HG02870 (cell line): ENCODE results near the gene OXSR1.
"Not testable (repeated sequence)": the region's sequence is repeated elsewhere in the genome, so short reads cannot be mapped to it uniquely, and the experiment has no call there.

ENCODE experiments used
- ATAC-seq: cut with Tn5 transposase; IDR thresholded peaks from one replicate; pipeline ENCODE4 v1.9.1; 2021; ENCODE audit warnings: mild to moderate bottlenecking, moderate library complexity; ENCODE audit not compliant: unreplicated experiment

OXSR1 gene

DNA sequence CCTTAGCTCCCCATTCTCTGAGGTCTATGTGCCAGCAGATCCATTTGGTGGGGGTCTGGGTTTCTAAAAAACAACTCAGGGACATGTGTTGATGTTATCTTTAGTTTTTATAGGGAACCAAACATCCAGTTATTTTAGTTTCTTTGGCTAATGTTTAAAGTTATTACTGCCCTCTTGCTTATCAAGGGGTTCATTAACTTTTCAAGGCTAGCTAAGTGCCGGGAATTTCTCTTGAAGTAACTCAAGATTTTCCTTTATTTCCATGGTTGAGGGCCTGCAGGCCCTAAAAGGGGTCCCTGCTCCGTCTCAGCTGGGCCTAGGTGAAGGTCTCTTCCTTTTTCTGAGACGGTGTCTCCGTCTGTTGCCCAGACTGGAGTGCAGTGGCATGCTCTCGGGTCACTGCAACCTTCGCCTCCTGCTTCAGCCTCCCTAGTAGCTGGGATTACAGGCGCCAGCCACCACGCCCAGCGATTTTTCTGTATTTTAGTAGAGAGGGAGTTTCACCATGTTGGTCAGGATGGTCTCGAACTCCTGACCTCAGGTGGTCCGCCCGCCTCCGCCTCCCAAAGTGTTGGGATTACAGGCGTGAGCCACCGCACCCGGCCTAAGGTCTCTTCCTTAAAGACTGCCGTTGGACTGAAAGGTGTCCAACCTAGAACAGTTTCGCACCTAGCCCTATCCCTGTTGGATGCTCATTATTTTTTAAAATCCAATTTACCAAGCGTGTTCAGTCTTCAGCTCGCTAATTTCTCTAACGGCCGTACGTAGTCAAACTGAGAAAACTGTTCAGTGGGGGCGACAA lies 1.3 kb upstream of the OXSR1 start:
- no peak for ATAC-seq

DNA sequence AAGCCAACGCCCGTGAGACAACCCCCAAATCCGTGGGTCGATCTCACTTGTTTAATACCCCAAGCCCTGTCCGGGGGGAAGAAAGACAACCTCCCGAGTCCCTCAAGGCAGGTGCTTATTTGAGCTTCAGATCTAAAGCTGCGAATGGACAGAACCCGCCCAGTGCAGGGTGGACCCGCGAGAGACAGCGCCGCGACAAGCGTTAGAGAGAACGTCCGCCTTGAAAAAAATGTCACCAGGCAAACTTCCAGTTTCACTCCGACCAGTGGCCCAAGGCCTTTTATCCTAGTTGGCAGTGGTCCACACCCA lies 740 bp upstream of the OXSR1 start:
- peak; percentile 10 for ATAC-seq

DNA sequence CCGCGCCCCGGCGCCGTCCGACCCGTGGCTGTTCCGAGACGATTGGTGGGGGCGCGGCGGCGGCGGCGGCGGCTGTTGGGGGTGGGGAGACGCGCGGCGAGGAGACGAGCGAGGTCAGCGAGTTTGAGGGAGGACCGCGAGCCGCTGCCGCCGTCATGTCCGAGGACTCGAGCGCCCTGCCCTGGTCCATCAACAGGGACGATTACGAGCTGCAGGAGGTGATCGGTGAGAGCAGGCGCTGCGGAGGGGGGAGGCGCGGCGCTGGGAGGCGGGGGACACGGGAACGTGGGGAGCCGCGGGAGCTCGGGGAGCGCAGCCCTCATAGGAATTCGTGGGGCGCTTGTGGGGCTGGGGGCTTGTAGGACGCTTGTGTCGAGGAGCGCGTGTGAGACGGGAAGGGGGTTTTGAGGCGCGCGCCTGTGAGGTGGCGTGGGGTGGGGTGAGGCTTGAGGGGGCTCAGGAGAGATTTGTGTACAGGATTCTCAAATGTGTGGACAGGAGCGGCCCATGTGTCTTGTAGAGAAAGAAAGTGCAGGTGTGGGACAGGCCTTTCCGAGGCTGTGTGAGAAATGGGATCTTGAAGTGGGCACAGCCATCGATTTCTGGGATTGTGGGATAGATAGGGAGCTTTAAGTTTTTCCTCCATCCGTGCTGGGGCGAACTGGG lies 518 bp downstream of the OXSR1 start:
- no peak for ATAC-seq

DNA sequence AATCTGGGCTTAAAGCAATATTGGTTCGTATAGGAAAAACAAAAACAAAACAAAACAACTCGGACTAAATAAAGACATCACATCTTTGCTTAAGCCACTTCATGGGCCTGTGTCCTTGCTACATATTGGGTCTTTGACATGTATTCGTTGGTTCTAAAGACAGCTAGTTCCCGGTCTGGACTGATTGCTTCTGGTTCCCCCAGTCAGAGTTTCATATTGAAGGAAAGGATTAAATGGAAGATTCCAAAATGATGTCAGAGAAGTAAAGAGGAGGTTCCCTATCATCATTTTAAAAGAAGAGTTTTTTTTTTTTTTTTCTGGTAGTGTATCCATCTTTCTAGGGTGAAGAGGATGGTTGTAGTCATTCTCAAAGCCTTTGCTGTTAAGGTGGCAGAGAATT lies 2.3 kb downstream of the OXSR1 start:
- no peak for ATAC-seq

DNA sequence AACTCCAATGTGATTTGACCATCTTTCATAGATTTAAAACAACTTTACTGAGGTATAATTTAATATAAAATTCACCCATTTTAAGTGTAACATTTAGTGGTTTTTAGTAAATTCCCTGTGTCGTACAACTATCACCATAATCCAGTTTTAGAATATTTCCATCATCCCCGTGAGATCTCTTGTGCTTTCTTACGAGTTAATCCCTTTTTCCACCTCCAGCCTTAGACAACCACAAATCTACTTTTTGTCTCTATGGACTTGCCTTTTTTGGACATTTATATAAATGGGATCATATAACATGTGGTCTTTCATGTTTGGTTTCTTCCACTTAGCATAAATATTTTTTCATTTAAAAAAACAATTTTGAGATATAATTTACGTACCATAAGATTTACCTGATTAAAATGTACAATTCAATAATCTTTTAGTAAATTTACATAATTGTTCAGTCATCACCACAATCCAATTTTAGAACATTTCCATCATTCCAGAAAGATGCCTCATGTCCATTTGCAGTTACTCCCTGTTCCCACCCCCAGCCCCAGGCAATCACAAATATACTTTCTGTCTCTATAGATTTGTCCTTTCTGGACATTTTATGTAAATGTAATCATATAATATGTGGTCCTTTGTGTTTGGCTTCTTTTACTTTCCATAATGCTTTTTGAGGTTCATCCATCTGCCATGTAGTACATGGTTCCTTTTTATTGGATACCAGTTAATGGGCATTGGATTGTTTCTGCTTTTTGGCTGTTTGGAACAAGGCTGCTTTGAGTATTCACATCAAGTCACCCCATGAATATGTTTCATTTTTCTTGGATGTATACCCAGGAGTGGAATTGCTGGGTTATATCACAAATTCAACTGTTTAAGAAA lies 3.1 kb downstream of the OXSR1 start:
- ATAC-seq: no peak

DNA sequence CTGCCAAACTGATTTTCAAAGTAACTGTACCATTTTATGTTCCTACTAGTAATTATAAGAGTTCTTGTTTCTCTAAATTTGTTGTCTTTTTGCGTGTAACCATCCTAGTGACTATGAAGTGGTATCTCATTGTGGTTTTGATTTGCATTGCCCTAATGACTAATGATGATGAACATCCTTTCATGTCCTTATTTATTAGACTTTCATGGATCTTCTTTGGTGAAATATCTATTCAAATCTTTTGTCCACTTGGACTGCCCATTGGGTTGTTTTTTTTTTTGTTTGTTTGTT lies 3.6 kb downstream of the OXSR1 start:
- no peak for ATAC-seq

DNA sequence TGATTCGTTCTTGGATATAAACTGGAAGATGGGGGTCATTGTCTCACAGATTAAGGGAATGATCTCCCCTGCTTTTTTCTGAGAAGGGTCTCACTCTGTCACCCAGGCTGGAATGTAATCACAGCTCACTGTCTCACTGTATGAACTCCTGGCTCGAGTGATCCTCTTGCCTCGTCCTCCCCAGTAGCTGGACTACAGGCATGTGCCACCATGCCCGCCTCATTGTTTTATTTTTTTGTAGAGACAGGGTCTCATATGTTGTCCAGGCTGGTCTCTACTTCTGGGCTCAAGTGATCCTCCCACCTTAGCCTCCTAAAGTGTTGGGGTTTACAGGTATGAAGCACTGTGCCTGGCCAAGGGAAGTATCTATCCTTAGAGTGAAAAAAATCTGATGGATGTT lies 5.4 kb downstream of the OXSR1 start:
- no peak for ATAC-seq

DNA sequence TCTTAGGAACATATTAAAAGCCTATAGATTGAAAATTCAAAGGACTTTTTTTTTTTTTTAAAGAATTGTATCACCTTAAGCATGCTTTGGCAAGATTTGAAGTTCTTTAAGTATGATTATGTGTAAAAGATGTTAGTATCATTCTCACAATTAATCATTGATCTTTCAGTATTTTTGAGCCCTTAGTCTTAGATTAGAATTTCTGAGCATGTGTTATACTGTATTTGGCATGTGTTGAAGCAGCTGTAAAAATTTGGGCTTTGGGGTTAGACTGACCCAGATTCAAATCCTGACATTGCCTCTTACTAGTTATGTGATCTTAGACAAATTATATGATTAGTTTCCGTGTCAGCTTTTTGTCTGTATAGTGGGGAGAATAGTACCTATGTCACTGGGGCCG lies 6.3 kb downstream of the OXSR1 start:
- no peak for ATAC-seq

DNA sequence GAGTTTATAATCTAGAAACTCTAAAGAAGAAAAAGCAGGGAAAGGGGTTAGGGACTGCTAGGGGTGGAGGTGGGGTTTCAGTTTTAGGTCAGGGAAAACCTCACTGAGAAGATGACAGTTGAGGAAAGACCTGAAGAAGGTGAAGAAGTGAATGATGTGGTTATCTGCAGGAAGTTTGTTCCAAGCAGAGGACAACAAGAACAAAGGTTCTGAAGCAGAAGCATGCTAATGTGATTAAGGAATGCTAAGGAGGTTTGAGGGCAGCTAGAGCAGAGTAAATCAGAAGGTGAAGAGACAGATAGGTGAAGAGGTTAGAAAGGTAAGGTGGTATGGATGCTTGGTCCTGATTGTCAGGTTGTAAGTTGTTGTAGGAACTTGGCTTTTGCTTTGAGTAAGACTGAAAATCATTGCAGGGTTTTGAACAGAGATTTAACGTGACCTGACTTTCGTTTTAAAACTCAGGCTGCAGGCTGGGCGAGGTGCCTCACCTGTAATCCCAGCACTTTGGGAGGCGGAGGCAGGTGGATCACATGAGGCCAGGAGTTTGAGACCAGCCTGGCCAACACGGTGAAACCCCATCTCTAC lies 8.6 kb downstream of the OXSR1 start:
- peak; percentile 51 for ATAC-seq

DNA sequence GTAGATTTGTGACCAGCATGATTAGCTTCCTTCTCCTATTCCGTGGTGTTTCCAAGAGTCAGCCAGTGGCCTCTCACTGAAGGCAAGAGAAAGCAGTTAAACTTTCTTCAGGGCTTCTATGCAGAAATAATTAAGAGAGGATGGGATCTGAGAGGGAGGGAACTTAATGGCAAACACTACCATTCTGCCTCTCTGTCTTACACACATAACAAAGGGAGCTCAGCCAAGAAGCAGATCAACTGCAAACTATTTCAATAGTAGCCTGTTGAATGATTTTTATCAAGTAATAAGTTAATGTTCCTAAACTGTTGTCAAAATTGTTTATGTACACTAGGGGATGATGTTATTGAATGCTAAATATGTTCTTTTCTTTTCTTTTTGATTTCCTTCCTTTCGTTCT lies 11.8 kb downstream of the OXSR1 start:
- no peak for ATAC-seq

DNA sequence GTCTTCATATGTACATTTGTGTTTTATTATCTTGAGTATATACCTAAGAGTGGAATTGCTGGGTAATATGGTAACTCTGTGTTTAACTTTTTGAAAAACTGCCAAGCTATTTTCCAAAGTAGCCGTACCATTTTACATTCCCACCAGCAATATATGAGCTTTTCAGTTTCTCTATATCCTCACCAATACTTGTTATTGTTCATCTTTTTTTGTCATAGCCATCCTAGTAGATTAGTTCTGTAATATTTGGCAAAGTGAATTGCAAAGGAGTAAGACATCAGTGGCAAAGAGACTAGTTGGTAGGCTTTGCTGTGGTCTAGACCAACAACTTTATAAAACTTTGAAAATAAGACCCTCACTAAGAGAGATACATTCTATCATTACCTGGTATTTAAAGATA lies 21.4 kb downstream of the OXSR1 start:
- no peak for ATAC-seq

DNA sequence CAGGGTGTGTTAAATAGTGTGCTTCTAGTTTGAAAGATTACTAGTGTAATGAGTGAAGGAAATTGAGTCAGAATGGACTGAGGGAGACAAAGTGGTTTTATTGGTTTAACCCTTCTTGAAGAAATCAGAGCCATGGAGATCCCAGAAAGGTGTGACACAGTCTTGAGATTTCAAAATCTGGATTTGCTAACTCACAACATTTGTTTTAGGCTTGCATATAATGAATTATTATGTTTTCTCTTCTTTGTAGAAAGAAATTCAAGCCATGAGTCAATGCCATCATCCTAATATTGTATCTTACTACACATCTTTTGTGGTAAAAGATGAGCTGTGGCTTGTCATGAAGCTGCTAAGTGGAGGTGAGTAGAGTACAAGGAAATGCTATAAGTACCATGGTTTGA lies 25.1 kb downstream of the OXSR1 start:
- no peak for ATAC-seq

DNA sequence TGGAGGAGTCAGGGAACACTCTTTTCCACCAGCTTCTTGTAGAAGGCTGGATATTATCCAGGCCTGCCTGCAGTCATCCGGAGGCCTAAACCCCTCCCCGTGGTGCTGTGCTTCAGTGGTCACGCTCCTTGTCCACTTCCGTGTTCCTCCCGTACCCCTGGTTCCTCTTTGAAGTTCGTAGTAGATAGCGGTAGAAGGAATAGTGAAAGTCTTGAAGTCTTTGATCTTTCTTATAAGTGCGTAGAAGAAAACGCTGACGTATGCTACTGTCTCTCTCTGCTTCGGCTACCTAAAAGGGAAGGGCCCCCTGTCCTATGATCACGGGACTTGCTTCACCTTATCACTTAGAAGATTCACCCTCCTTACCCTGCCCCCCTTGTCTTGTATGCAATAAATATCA lies 37.6 kb downstream of the OXSR1 start:
- not testable (repeated sequence) for ATAC-seq

DNA sequence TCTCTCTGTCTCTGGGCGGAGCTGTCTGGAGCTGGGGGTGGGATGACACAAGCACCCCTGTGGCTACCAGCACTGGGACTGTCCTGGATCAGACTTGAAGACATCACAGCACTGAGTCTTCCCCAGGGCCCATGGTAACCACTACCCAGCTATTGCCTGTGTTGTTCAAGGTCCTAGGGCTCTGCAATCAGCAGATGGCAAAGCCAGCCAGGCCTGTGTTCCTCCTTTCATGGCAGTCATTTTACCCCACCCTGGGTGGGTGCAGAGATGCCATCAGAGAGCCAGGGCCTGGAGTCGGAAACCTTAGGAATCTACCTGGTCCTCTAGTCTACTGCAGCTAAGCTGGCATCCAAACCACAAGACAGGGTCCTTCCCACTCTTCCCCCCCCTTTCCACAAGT lies 38.4 kb downstream of the OXSR1 start:
- ATAC-seq: no peak

DNA sequence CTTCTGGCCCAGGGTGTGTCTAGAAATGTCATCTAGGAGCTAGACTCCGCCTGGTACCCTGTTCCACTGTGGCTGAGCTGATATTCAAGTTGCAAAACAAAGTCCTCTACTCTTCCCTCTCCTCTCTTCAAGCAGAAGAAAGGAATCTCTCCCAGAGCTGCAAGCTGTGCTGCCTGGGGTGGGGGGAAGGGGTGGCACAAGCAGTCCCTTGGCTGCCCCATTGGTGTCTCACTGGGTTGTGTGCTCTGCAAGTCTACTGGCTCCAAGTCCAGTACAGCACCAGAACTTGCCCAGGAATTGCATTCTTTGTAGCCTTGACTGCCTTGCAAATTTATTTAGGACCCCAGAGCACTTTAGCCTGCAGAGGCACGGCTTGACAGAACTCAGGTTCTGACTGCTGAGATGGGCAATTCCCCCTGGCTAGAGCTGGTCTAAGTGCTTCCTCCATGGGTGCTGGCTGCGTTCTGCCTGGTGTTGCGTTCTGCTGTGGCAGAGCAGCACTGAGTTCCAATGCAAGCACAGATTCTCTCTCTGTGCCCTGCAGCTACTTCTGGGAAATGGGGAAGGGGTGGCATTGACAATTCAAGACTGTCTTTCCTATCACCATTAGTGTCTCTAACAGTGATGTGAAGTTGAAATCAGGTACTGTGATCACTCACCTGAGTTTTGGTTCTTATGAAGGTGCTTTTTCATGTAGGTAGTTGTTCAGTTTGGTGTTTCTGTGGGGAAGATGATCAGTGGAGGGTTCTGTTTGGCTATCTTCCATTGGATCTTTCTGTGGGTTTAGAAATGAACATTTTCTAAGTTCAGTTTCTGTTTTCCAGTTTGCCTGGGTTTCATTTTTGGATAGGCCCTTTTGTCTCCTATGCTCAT lies 39.5 kb downstream of the OXSR1 start:
- no peak for ATAC-seq

DNA sequence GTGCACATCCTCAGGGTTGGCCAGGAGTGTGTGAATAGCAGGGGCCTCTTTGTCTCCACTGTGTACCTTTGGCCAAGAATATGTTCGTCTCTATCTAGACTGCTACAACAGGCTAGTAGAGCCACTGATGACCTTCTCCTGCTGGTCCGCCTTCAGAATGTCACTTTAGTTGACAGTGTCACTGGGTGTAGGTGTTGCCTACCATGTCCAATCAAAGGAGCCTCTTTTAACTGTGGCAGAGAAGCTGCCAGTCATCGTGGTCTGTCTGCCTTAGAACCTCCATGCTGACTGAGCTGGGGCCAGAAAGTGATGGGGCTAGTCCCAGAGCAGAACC lies 40.1 kb downstream of the OXSR1 start:
- ATAC-seq: no peak

DNA sequence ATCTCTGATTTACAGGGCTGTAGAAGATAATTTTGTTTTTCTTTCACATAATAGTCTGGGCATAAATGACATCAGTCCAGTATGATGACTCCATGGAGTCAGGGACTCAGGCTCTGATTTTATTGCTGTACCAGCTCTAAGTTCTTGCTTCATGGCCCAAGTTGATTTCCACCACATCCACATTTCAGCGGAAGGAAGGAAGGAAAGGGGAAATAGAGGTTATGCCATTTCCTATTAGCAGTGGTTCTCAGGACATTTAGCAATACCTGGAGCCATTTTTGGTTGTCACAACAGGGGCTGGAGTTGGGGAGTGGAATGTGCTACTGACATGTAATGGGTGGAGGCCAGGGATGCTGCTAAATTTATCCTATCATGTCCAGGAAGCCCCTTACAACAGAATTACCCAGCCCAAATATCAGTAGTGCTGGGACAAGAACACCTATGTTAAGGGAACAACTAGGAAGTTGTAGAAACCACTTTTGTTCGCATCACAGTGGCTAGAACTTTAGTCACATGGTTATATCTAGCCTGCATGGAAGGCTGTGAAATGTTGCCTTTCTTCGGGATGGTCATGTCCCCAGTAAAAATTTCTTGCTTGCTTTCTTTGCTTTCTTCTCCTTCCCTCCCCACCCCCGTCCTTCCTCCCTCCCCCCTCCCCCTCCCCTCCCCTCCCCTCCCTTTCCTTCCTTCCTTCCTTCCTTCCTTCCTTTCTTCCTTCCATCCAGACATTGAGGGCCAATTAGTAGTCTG lies 42.1 kb downstream of the OXSR1 start:
- no peak for ATAC-seq

DNA sequence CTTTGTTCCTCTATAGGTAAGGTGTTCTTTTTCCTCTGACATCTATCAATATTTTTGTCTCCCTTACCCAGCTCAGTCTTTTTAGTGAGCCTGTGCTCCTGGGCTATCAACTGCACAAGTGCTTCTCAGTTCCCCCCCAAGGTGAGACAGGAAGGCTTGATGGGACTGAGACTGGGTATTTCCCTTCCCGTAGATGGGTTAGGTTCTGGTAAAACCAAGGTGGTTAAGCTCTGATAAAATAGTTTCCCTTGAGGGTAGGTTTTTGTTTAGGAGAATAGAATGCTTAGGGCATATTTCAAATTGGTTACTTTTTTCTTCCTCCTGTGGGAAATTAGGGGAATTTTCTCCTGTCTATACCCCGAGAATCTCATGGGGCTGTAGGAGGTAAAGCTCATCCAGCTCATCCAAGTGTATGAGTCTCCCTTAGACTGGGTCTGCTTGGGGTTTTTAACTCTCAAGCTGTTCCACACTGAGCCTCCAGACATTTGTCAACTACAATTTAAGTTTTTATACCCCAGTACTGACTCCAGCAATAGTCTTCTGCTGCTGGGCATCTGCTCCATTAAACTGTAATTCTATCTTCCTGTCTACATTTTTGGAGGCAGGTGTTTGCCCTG lies 44.9 kb downstream of the OXSR1 start:
- peak; percentile 83 for ATAC-seq

DNA sequence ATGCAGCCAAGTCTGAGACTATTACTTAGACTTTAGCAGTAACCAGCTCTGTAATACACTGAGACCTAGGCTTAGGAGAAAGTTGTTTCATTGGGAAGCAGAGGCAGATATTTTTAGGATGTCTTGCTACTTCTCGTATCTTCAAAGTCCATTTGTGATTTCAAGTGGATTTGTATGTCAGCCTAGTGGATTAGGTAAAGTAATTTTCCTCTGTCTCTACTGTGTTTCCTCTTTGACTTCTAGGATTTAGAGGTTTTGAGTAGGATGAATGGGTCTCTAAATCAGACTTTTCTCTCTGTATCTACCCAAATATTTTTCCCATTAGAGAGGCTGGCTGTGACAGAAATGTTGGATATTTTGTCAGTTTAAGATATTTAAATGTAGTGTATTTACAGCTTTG lies 46.8 kb downstream of the OXSR1 start:
- no peak for ATAC-seq

DNA sequence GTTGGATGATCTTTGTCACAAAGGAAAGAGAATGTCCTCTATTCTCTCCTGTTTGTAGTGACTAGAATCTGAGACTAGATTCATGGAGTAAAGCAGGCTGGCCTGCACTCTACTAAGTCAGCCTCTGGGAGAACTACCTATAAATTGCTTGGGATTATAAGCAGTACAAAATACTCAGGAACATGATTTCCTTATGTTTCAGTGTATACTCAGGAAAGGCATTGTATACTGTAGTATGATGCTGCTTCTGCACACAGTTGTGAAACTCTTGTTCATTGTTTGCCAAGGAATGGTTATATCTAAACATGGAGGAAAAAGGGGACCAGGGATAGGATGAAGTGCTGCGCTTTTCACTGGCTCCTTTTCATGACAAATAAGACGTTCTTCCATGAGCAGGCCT lies 49.2 kb downstream of the OXSR1 start:
- ATAC-seq: no peak
